HepG2 (cell line): ENCODE data around the gene NGRN. TPM values are rescaled to one million over a fixed set of nuclear protein-coding genes. Genes with fewer than 3 reads are reported as not detected.

Source experiments
- CBFB ChIP-seq: sonication (generic); formaldehyde crosslinking; IDR thresholded peaks from 2 replicates; pipeline ENCODE4 v1.4.0; 2020; ENCODE audit warnings: missing genetic modification reagents
- FOSL1 ChIP-seq: sonication (generic); formaldehyde crosslinking; IDR thresholded peaks from 2 replicates; pipeline ENCODE4 v1.9.0; 2021; ENCODE audit warnings: missing genetic modification reagents, borderline replicate concordance
- GABPB1 ChIP-seq: IDR thresholded peaks from 2 replicates; pipeline ENCODE4 v1.6.1; 2016; ENCODE audit warnings: mild to moderate bottlenecking, missing genetic modification reagents, moderate library complexity, missing compliant biosample characterization
- GMEB1 ChIP-seq: sonication (generic); formaldehyde crosslinking; IDR thresholded peaks from 2 replicates; pipeline ENCODE4 v1.5.1; 2020; ENCODE audit warnings: missing genetic modification reagents, mild to moderate bottlenecking, borderline replicate concordance
- HOXA5 ChIP-seq: sonication (generic); formaldehyde crosslinking; IDR thresholded peaks from 2 replicates; pipeline ENCODE4 v1.4.0; 2020; ENCODE audit warnings: missing genetic modification reagents
- MAZ ChIP-seq, 2 experiments: sonication (generic) in 1 of 2; formaldehyde crosslinking in 1 of 2; IDR thresholded peaks; 2 replicates each; pipeline versions ENCODE4 v1.5.0 to v1.6.1; 2012 to 2020; ENCODE audit warnings: low read depth in 2 of 2, mild to moderate bottlenecking in 2 of 2, borderline replicate concordance in 1 of 2, improper control_type of control experiment in 1 of 2, low read length in 1 of 2, missing genetic modification reagents in 1 of 2, moderate library complexity in 1 of 2
- MNT ChIP-seq: fragments of 450-650 bp; IDR thresholded peaks from 2 replicates; pipeline ENCODE4 v1.6.1; 2016
- MXD1 ChIP-seq: sonication (generic); formaldehyde crosslinking; IDR thresholded peaks from 2 replicates; pipeline ENCODE4 v1.4.0; 2020; ENCODE audit warnings: mild to moderate bottlenecking, missing genetic modification reagents
- NR2F6 ChIP-seq, 2 experiments: IDR thresholded peaks; 2 replicates each; pipeline ENCODE4 v1.6.1; 2016; ENCODE audit warnings: antibody characterized with exemption in 1 of 2, mild to moderate bottlenecking in 1 of 2
- SAP130 ChIP-seq: IDR thresholded peaks from 2 replicates; pipeline ENCODE4 v1.6.1; 2016; ENCODE audit warnings: low read depth
- THAP7 ChIP-seq: sonication (generic); formaldehyde crosslinking; IDR thresholded peaks from 2 replicates; pipeline ENCODE4 v1.8.1; 2023; ENCODE audit warnings: mild to moderate bottlenecking, missing genetic modification reagents
- ZBTB1 ChIP-seq: sonication (generic); formaldehyde crosslinking; IDR thresholded peaks from 2 replicates; pipeline ENCODE4 v1.4.0; 2020; ENCODE audit warnings: missing genetic modification reagents, borderline replicate concordance
- ZBTB34 ChIP-seq: sonication (generic); formaldehyde crosslinking; IDR thresholded peaks from 2 replicates; pipeline ENCODE4 v1.8.0; 2022; ENCODE audit warnings: mild to moderate bottlenecking, missing genetic modification reagents
- ZKSCAN8 ChIP-seq: IDR thresholded peaks from 2 replicates; pipeline ENCODE4 v1.6.1; 2016; ENCODE audit warnings: borderline replicate concordance, missing genetic modification reagents, missing compliant biosample characterization
- ZNF329 ChIP-seq: sonication (generic); formaldehyde crosslinking; IDR thresholded peaks from 2 replicates; pipeline ENCODE4 v1.9.0; 2021; ENCODE audit warnings: low read depth, mild to moderate bottlenecking, missing genetic modification reagents
- ZNF451 ChIP-seq: sonication (generic); formaldehyde crosslinking; IDR thresholded peaks from 2 replicates; pipeline ENCODE4 v1.5.0; 2020; ENCODE audit warnings: mild to moderate bottlenecking, missing genetic modification reagents
- ZNF574 ChIP-seq: sonication (generic); formaldehyde crosslinking; IDR thresholded peaks from 2 replicates; pipeline ENCODE4 v1.4.0; 2020; ENCODE audit warnings: missing genetic modification reagents
- ZNF773 ChIP-seq: sonication (generic); formaldehyde crosslinking; IDR thresholded peaks from 2 replicates; pipeline ENCODE4 v1.4.0; 2020; ENCODE audit warnings: missing genetic modification reagents, borderline replicate concordance
- ZNF891 ChIP-seq: sonication (generic); formaldehyde crosslinking; IDR thresholded peaks from 2 replicates; pipeline ENCODE4 v1.5.0; 2020; ENCODE audit warnings: mild to moderate bottlenecking, missing genetic modification reagents
- ZSCAN21 ChIP-seq: sonication (generic); formaldehyde crosslinking; IDR thresholded peaks from 2 replicates; pipeline ENCODE4 v1.8.0; 2022; ENCODE audit warnings: mild to moderate bottlenecking, missing genetic modification reagents, moderate library complexity, borderline replicate concordance
- polyA plus RNA-seq, 8 experiments: library from polyadenylated mRNA; depleted of rRNA in 3 of 8; stranded (reverse) in 7 of 8; unstranded in 1 of 8; fragments of >200 nt; fragmentation: Illumina TruSeq in 4 of 8; extraction: Trizol in 4 of 8; gene quantifications; 2 replicates each; pipeline versions ENCODE4 v1.2.1 to v1.2.3, GENCODE V29; 2011 to 2016; ENCODE audit warnings: low read depth in 4 of 8, missing spikeins in 1 of 8, mixed read lengths in 1 of 8; ENCODE audit not compliant: insufficient read depth in 1 of 8
- total RNA-seq, 5 experiments: library from RNA; depleted of rRNA; stranded (reverse); fragments of >200 nt; fragmentation: Illumina TruSeq; extraction: Trizol; gene quantifications; 2 replicates each; pipeline ENCODE4 v1.2.3, GENCODE V29; 2016; ENCODE audit warnings: low read depth in 1 of 5

The NGRN gene
- total and polyA plus RNA-seq, 2 of the 13 experiments (the other 11 are each of a cell fraction or from before 2014, with no cell fraction given), result 39.8 to 63.7 TPM

- peak; percentile 49 for TF ChIP-seq ZNF574 (CRISPR knock-in tag)
- TF ChIP-seq THAP7 (CRISPR knock-in tag), result no peak
- peak; percentile 83; the same call in 1 of the 2 replicates for TF ChIP-seq MXD1 (CRISPR knock-in tag)
- TF ChIP-seq NR2F6 (IDR thresholded peaks at IDR 0.05), result no peak
- TF ChIP-seq NR2F6 (CRISPR knock-in tag; IDR thresholded peaks at IDR 0.05), result no peak
- TF ChIP-seq HOXA5, result no peak
- peak; percentile 47; the same call in 1 of the 2 replicates for TF ChIP-seq ZNF329 (CRISPR knock-in tag)
- no peak for TF ChIP-seq FOSL1 (CRISPR knock-in tag)
- no peak for TF ChIP-seq MNT
- no peak for TF ChIP-seq ZBTB34 (CRISPR knock-in tag)
- TF ChIP-seq ZNF773, result no peak
- TF ChIP-seq SAP130 (CRISPR knock-in tag), result peak; percentile 88
- TF ChIP-seq CBFB, result no peak
- TF ChIP-seq ZNF451 (CRISPR knock-in tag), result no peak
- TF ChIP-seq ZSCAN21 (CRISPR knock-in tag), result peak; percentile 57; the same call in 1 of the 2 replicates
- TF ChIP-seq ZNF891 (CRISPR knock-in tag), result peak; percentile 75; the same call in 1 of the 2 replicates
- peak; percentile 74 for TF ChIP-seq GABPB1
- TF ChIP-seq GMEB1 (CRISPR knock-in tag), result 0 out of 2 replicates have a peak, but pooled peaks have one; percentile 31
- peak; percentile 25; the same call in 1 of the 2 replicates for TF ChIP-seq MAZ (IDR thresholded peaks at IDR 0.05; ENCODE audit: borderline replicate concordance, low read depth, low read length)
- TF ChIP-seq MAZ (CRISPR knock-in tag; IDR thresholded peaks at IDR 0.05; ENCODE audit: low read depth), result no peak; the same call in 1 of the 2 replicates
- no peak for TF ChIP-seq ZBTB1
- TF ChIP-seq ZKSCAN8 (CRISPR knock-in tag), result no peak
Observed at GRCh38 chr15:90249203-90249863, 16.1 kb upstream of the NGRN start, which contains the start of gene TTLL13 (continued).
